WTC11 (cell line): ENCODE data around the gene MAP3K5. TPM values are rescaled to one million over a fixed set of nuclear protein-coding genes. Genes with fewer than 3 reads are reported as not detected.
"Not testable (repeated sequence)": the region's sequence is repeated elsewhere in the genome, so short reads cannot be mapped to it uniquely, and the experiment has no call there.

Experiments used
- ATAC-seq: fragments of 200-7000 bp; cut with Tn5 transposase; 2 replicates; pipeline ENCODE4 v1.10.0; 2021; ENCODE audit warnings: mild to moderate bottlenecking, moderate library complexity
- CTCF ChIA-PET: fragments of 300-600 bp; sonication (Branson Sonifier 250); formaldehyde crosslinking; loops from one replicate; lab custom pipeline; 2021; ENCODE audit warnings: antibody characterized with exemption; lab: Charles Lee
- POLR2A ChIA-PET: fragments of 350-600 bp; sonication (Branson Sonifier 250); formaldehyde crosslinking; loops from one replicate; lab custom pipeline; 2021; ENCODE audit warnings: antibody characterized with exemption; lab: Charles Lee
- DNase-seq: peaks from one replicate; pipeline ENCODE4 v3.0.0; 2021; ENCODE audit warnings: low spot score
- H3K27ac Mint-ChIP-seq: 2 replicates; pipeline ENCODE4 v1.8.0; 2021; ENCODE audit warnings: mixed read lengths
- H3K27me3 Mint-ChIP-seq: 2 replicates; pipeline ENCODE4 v1.8.0; 2021; ENCODE audit warnings: low read depth, mild to moderate bottlenecking, moderate library complexity, mixed read lengths
- H3K36me3 Mint-ChIP-seq: 2 replicates; pipeline ENCODE4 v1.8.0; 2021; ENCODE audit warnings: mixed read lengths
- H3K4me1 Mint-ChIP-seq: 2 replicates; pipeline ENCODE4 v1.8.0; 2022; ENCODE audit warnings: mixed read lengths
- H3K4me3 Mint-ChIP-seq: 2 replicates; pipeline ENCODE4 v1.8.0; 2021; ENCODE audit warnings: mild to moderate bottlenecking, moderate library complexity, mixed read lengths
- H3K9me3 Mint-ChIP-seq: 2 replicates; pipeline ENCODE4 v1.8.0; 2021; ENCODE audit warnings: mixed read lengths
- ATF1 ChIP-seq: sonication (generic); formaldehyde crosslinking; IDR thresholded peaks from 2 replicates; pipeline ENCODE4 v1.8.1; 2023; ENCODE audit warnings: mild to moderate bottlenecking, moderate library complexity, missing genetic modification reagents
- CBFB ChIP-seq: sonication (generic); formaldehyde crosslinking; IDR thresholded peaks from 2 replicates; pipeline ENCODE4 v1.8.1; 2022; ENCODE audit warnings: mild to moderate bottlenecking, low read depth, missing genetic modification reagents
- CREB1 ChIP-seq: sonication (generic); formaldehyde crosslinking; IDR thresholded peaks from 2 replicates; pipeline ENCODE4 v1.8.0; 2023; ENCODE audit warnings: mild to moderate bottlenecking, missing genetic modification reagents
- ESRRA ChIP-seq: sonication (generic); formaldehyde crosslinking; IDR thresholded peaks from 2 replicates; pipeline ENCODE4 v1.8.1; 2022; ENCODE audit warnings: mild to moderate bottlenecking, missing genetic modification reagents, borderline replicate concordance
- ETV6 ChIP-seq: sonication (generic); formaldehyde crosslinking; IDR thresholded peaks from 2 replicates; pipeline ENCODE4 v1.8.1; 2022; ENCODE audit warnings: mild to moderate bottlenecking, missing genetic modification reagents
- GRHL2 ChIP-seq: fragments of 250-450 bp; sonication (Bioruptor Pico); IDR thresholded peaks from 2 replicates; pipeline ENCODE4 v1.8.0; 2022; ENCODE audit warnings: mild to moderate bottlenecking, moderate library complexity; ENCODE audit not compliant: insufficient replicate concordance, severe bottlenecking
- GTF2I ChIP-seq: fragments of 250-450 bp; sonication (Bioruptor Pico); conservative IDR thresholded peaks from 2 replicates; pipeline ENCODE4 v1.4.0; 2021; ENCODE audit warnings: mild to moderate bottlenecking
- MXD4 ChIP-seq: fragments of 250-450 bp; sonication (Bioruptor Pico); IDR thresholded peaks from 2 replicates; pipeline ENCODE4 v1.8.0; 2021; ENCODE audit warnings: mild to moderate bottlenecking, moderate library complexity, borderline replicate concordance
- MYBL2 ChIP-seq: sonication (generic); formaldehyde crosslinking; IDR thresholded peaks from 2 replicates; pipeline ENCODE4 v1.8.1; 2023; ENCODE audit warnings: mild to moderate bottlenecking, moderate library complexity, missing genetic modification reagents
- TP53 ChIP-seq: sonication (generic); formaldehyde crosslinking; IDR thresholded peaks from 2 replicates; pipeline ENCODE4 v1.8.1; 2023; ENCODE audit warnings: mild to moderate bottlenecking, missing genetic modification reagents
- ZNF138 ChIP-seq: sonication (generic); formaldehyde crosslinking; conservative IDR thresholded peaks from 2 replicates; pipeline ENCODE4 v1.8.1; 2022; ENCODE audit warnings: mild to moderate bottlenecking, moderate library complexity, missing genetic modification reagents
- ZNF219 ChIP-seq: sonication (generic); formaldehyde crosslinking; IDR thresholded peaks from 2 replicates; pipeline ENCODE4 v1.8.0; 2023; ENCODE audit warnings: missing genetic modification reagents, mild to moderate bottlenecking, borderline replicate concordance
- total RNA-seq: library from RNA; stranded (reverse); gene quantifications from 3 replicates; pipeline ENCODE4 v1.2.3, GENCODE V29; 2021
- TF ChIP-seq, protein P1 (sequence below): sonication (generic); formaldehyde crosslinking; IDR thresholded peaks from 2 replicates; pipeline ENCODE4 v1.8.1; 2023; ENCODE audit warnings: mild to moderate bottlenecking, missing genetic modification reagents, borderline replicate concordance
- TF ChIP-seq, protein P2 (sequence below): fragments of 250-450 bp; sonication (Bioruptor Pico); IDR thresholded peaks from 2 replicates; pipeline ENCODE4 v1.9.0; 2021; ENCODE audit warnings: mild to moderate bottlenecking
- TF ChIP-seq, protein P3 (sequence below): fragments of 250-450 bp; sonication (Bioruptor Pico); IDR thresholded peaks from 2 replicates; pipeline ENCODE4 v1.8.0; 2021; ENCODE audit warnings: mild to moderate bottlenecking

Gene MAP3K5
- total RNA-seq, 1 experiment from 2014 or later = 1.6 TPM

DNA sequence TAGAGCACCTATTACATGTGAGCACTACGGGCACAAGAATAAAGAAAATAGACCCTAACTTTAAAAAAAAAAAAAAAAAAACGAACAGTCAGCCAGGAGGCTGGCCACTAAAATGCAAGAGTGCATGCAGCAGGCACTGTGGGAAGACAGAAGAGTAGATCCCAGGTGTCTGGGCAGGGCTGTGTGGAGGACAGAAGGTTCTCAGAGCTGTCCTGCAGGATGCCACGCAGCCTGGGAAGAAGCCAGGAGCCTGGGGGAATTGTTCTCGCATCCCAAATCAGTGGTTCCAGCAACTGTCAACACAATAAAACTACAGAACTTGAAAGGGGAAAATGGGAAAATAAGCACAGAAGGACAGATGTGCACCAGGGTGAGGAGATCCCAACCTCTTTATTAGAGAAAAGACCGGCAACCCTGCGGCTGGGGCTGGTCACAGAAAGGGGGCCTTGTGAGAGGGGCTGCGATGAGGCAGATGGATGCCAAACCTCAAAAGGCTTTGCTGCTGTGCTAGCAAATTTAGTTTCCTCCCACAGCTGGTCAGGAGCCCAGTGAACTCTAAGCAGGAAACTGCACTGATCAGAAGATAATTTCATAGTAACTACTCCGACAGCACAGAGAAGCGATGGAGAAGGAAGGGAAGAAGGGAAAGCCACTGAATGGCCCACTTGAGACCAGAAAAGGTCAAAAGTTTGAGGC lies 30.9 kb downstream of the MAP3K5 start:
- no peaks in the 10 kb centered on the region for H3K27me3 Mint-ChIP-seq
- TF ChIP-seq ZNF219 (CRISPR knock-in tag) (no peak), CREB1 (CRISPR knock-in tag) (no peak), ATF1 (CRISPR knock-in tag) (no peak), MYBL2 (no peak), GRHL2 (CRISPR knock-in tag) (no peak), ETV6 (CRISPR knock-in tag) (no peak), MXD4 (CRISPR knock-in tag) (no peak), ESRRA (CRISPR knock-in tag) (no peak), ZNF138 (CRISPR knock-in tag) (no peak), CBFB (CRISPR knock-in tag) (no peak), TP53 (CRISPR knock-in tag) (no peak), GTF2I (CRISPR knock-in tag) (no peak)
- TF ChIP-seq, protein P1, sequence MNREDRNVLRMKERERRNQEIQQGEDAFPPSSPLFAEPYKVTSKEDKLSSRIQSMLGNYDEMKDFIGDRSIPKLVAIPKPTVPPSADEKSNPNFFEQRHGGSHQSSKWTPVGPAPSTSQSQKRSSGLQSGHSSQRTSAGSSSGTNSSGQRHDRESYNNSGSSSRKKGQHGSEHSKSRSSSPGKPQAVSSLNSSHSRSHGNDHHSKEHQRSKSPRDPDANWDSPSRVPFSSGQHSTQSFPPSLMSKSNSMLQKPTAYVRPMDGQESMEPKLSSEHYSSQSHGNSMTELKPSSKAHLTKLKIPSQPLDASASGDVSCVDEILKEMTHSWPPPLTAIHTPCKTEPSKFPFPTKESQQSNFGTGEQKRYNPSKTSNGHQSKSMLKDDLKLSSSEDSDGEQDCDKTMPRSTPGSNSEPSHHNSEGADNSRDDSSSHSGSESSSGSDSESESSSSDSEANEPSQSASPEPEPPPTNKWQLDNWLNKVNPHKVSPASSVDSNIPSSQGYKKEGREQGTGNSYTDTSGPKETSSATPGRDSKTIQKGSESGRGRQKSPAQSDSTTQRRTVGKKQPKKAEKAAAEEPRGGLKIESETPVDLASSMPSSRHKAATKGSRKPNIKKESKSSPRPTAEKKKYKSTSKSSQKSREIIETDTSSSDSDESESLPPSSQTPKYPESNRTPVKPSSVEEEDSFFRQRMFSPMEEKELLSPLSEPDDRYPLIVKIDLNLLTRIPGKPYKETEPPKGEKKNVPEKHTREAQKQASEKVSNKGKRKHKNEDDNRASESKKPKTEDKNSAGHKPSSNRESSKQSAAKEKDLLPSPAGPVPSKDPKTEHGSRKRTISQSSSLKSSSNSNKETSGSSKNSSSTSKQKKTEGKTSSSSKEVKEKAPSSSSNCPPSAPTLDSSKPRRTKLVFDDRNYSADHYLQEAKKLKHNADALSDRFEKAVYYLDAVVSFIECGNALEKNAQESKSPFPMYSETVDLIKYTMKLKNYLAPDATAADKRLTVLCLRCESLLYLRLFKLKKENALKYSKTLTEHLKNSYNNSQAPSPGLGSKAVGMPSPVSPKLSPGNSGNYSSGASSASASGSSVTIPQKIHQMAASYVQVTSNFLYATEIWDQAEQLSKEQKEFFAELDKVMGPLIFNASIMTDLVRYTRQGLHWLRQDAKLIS = no peak
- TF ChIP-seq, protein P2, sequence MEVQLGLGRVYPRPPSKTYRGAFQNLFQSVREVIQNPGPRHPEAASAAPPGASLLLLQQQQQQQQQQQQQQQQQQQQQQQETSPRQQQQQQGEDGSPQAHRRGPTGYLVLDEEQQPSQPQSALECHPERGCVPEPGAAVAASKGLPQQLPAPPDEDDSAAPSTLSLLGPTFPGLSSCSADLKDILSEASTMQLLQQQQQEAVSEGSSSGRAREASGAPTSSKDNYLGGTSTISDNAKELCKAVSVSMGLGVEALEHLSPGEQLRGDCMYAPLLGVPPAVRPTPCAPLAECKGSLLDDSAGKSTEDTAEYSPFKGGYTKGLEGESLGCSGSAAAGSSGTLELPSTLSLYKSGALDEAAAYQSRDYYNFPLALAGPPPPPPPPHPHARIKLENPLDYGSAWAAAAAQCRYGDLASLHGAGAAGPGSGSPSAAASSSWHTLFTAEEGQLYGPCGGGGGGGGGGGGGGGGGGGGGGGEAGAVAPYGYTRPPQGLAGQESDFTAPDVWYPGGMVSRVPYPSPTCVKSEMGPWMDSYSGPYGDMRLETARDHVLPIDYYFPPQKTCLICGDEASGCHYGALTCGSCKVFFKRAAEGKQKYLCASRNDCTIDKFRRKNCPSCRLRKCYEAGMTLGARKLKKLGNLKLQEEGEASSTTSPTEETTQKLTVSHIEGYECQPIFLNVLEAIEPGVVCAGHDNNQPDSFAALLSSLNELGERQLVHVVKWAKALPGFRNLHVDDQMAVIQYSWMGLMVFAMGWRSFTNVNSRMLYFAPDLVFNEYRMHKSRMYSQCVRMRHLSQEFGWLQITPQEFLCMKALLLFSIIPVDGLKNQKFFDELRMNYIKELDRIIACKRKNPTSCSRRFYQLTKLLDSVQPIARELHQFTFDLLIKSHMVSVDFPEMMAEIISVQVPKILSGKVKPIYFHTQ (CRISPR knock-in tag) = no peak
- TF ChIP-seq, protein P3, sequence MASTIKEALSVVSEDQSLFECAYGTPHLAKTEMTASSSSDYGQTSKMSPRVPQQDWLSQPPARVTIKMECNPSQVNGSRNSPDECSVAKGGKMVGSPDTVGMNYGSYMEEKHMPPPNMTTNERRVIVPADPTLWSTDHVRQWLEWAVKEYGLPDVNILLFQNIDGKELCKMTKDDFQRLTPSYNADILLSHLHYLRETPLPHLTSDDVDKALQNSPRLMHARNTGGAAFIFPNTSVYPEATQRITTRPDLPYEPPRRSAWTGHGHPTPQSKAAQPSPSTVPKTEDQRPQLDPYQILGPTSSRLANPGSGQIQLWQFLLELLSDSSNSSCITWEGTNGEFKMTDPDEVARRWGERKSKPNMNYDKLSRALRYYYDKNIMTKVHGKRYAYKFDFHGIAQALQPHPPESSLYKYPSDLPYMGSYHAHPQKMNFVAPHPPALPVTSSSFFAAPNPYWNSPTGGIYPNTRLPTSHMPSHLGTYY = no peak
- H3K4me3 Mint-ChIP-seq = no peak overlapping the region
- ChIA-PET POLR2A (no interaction called here), CTCF (interaction anchor here (0.9 kb wide), 1 partner anchor 62 kb away, joined by 6 read pairs; no protein-coding TSS in a partner anchor)
- H3K4me1 Mint-ChIP-seq = 0 out of 2 replicates have a peak, but pooled peaks cover 5% of the 10 kb centered on the region
- no peak for DNase-seq
- H3K9me3 Mint-ChIP-seq = no peaks in the 10 kb centered on the region
- H3K36me3 Mint-ChIP-seq = no peaks in the 10 kb centered on the region
- no peak for ATAC-seq
- no peak overlapping the region for H3K27ac Mint-ChIP-seq

GRCh38 chr6:136760781-136761180 lies 31.5 kb downstream of the MAP3K5 start:
- H3K36me3 Mint-ChIP-seq, DNase-seq, ATAC-seq, H3K9me3 Mint-ChIP-seq, H3K4me1 Mint-ChIP-seq, H3K27me3 Mint-ChIP-seq, POLR2A ChIA-PET, H3K27ac Mint-ChIP-seq, H3K4me3 Mint-ChIP-seq: not testable (repeated sequence)
- CTCF ChIA-PET = interaction anchor here (0.6 to 0.9 kb wide), 2 partner anchors 30 to 62 kb away, joined by 3 to 6 read pairs; no protein-coding TSS in a partner anchor
